Esophagus muscularis mucosa (tissue), 3 donors: Measurements from ENCODE around the gene SPRR5.

Source experiments
- CTCF ChIP-seq, 3 experiments: fragments of 200-600 bp in 2 of 3; fragments of 450-650 bp in 1 of 3; sonication (generic) in 2 of 3; IDR thresholded peaks; one replicate each; pipeline ENCODE4 v1.5.1; 2017 to 2019; ENCODE audit warnings: antibody characterized with exemption in 3 of 3, mild to moderate bottlenecking in 2 of 3, moderate library complexity in 1 of 3
- POLR2A ChIP-seq: fragments of 450-650 bp; IDR thresholded peaks from one replicate; pipeline ENCODE4 v1.6.1; 2017; ENCODE audit warnings: antibody characterized with exemption, moderate library complexity, mild to moderate bottlenecking, low read depth

GRCh38 chr1:152964536-152964935, 17.5 kb downstream of the SPRR5 start:
- TF ChIP-seq CTCF (IDR thresholded peaks at IDR 0.05) (no peak), POLR2A (no peak)
